ENCODE results near the gene SPATA31C1. TPM values are rescaled to one million over a fixed set of nuclear protein-coding genes. Genes with fewer than 3 reads are reported as not detected.
A peak's percentile ranks its signal among the peaks of the same experiment; 100 is the strongest.

Gene SPATA31C1
- total and polyA plus RNA-seq, 2 donors (not counting 3 experiments of a cell fraction or from before 2014, with no cell fraction given), result not detected

- H3K27me3 ChIP-seq (ENCODE audit: control insufficient read depth in 2 of 2, insufficient read depth in 2 of 2, low read length in 2 of 2), result no peaks in the 10 kb centered on the region
- H3K9me3 ChIP-seq (replicated peaks; ENCODE audit: control insufficient read depth, insufficient read depth, low read length), result no peaks in the 10 kb centered on the region
- TF ChIP-seq EZH2 (IDR thresholded peaks at IDR 0.05; ENCODE audit: borderline replicate concordance, low read depth, low read length, severe bottlenecking), result no peak
- TF ChIP-seq MAX (IDR thresholded peaks at IDR 0.05; ENCODE audit: insufficient read depth, insufficient read length), result no peak
- TF ChIP-seq POLR2AphosphoS5 (IDR thresholded peaks at IDR 0.05; ENCODE audit: insufficient read depth, low read depth, low read length), result no peak
- no peak for TF ChIP-seq CTCF (IDR thresholded peaks at IDR 0.05; ENCODE audit: extremely low read depth in 1 of 2, insufficient read depth in 1 of 2, low read depth in 1 of 2, low read length in 2 of 2)
- TF ChIP-seq POLR2A (IDR thresholded peaks at IDR 0.05; ENCODE audit: low read depth, low read length), result no peak
- no peak for TF ChIP-seq GATA2 (IDR thresholded peaks at IDR 0.05; ENCODE audit: insufficient read depth, insufficient read length, low read depth, low read length)
- no peak for TF ChIP-seq MYC (IDR thresholded peaks at IDR 0.05; ENCODE audit: low read depth, low read length)
- no peak for TF ChIP-seq FOS (IDR thresholded peaks at IDR 0.05; ENCODE audit: borderline replicate concordance, insufficient read depth, low read length)
- TF ChIP-seq JUN (IDR thresholded peaks at IDR 0.05; ENCODE audit: borderline replicate concordance, insufficient read depth, insufficient read length, low read depth), result no peak
- H3K9me1 ChIP-seq (replicated peaks; ENCODE audit: control insufficient read depth, extremely low read depth, insufficient read depth, low read length), result no peaks in the 10 kb centered on the region
- H3K36me3 ChIP-seq (ENCODE audit: control insufficient read depth in 2 of 2, extremely low read depth in 1 of 2, insufficient read depth in 2 of 2, low read length in 2 of 2), result no peaks in the 10 kb centered on the region
- no peak overlapping the region for H3K4me3 ChIP-seq (replicated peaks in 1 of 3; ENCODE audit: insufficient read depth in 1 of 3, low read depth in 1 of 3, low read length in 3 of 3)
- no peak overlapping the region for H3K27ac ChIP-seq (ENCODE audit: insufficient read depth, low read depth, low read length)
- POLR2A ChIA-PET, result interaction anchor here (0.5 kb wide), 1 partner anchor 1559 kb away, joined by 3 read pairs; no protein-coding TSS in a partner anchor
- H4K20me1 ChIP-seq (replicated peaks; ENCODE audit: control insufficient read depth, extremely low read depth, insufficient read depth, low read length), result no peaks in the 10 kb centered on the region
- H3K4me1 ChIP-seq (ENCODE audit: control insufficient read depth, extremely low read depth, insufficient read depth, low read length), result peaks cover 3% of the 10 kb centered on the region
- intact Hi-C loops (cut with micrococcal nuclease) (no loop called here), dilution Hi-C loops (cut with MboI; ENCODE audit: extremely low pct_ligation_motif_present, low sequenced_read_pairs) (no loop called here)
- no peaks in the 10 kb centered on the region for H3K79me2 ChIP-seq (ENCODE audit: control insufficient read depth, insufficient read depth, low read length)
- DNase-seq (ENCODE audit: low read depth, low spot score), result no peak
- CTCF ChIA-PET, result interaction anchor here (1.0 kb wide), 1 partner anchor 15 kb away, joined by 5 read pairs; no protein-coding TSS in a partner anchor
- no TSS peak for BruUV-seq (replicated peaks)
- no peak for FAIRE-seq
- H3K4me2 ChIP-seq (ENCODE audit: insufficient read depth, low read length), result no peak overlapping the region
- peak overlapping the region; percentile 18 for H2AFZ ChIP-seq (ENCODE audit: low read depth, low read length)
- H3K9ac ChIP-seq (replicated peaks; ENCODE audit: extremely low read depth, insufficient read depth, low read length), result no peak overlapping the region
These were observed 37.1 kb upstream of the SPATA31C1 start for GRCh38 chr9:87880683-87881082.
